ENCODE measurements around the gene MAS1L. TPM values are rescaled to one million over a fixed set of nuclear protein-coding genes. Genes with fewer than 3 reads are reported as not detected.

MAS1L gene
- not detected in 2 replicates for polyA plus RNA-seq (2013)

- no peak within 1 kb of the TSS for H4K91ac ChIP-seq (ENCODE audit: low read depth, low read length)
- no peaks in the 10 kb centered on the region for H3K4me1 ChIP-seq (ENCODE audit: control insufficient read depth in 1 of 2, insufficient read depth in 2 of 2, low read length in 2 of 2)
- no peak for DNase-seq
- H3K27ac ChIP-seq (ENCODE audit: low read depth, low read length) = no peak within 1 kb of the TSS
- no peak within 1 kb of the TSS for H2AFZ ChIP-seq (ENCODE audit: insufficient read depth, low read length, poor library complexity)
- no peak within 1 kb of the TSS for H3K4me3 ChIP-seq (ENCODE audit: low read depth, low read length)
- H3K36me3 ChIP-seq (ENCODE audit: control insufficient read depth in 1 of 2, insufficient read depth in 2 of 2, low read length in 2 of 2) = no peaks in the 10 kb centered on the region
- H4K8ac ChIP-seq (ENCODE audit: low read depth, low read length) = no peak within 1 kb of the TSS
- H2BK120ac ChIP-seq (ENCODE audit: insufficient read depth, low read length, poor library complexity) = no peak within 1 kb of the TSS
- WGBS (ENCODE audit: extremely low coverage, insufficient coverage, insufficient read length) = no CpG with 5 or more reads among the region's 2 CpGs
- H2AK5ac ChIP-seq (ENCODE audit: low read length) = no peak within 1 kb of the TSS
- peaks cover 2% of the 10 kb centered on the region for H3K9me3 ChIP-seq (ENCODE audit: insufficient read depth, low read depth, low read length)
- peak within 1 kb of the TSS; percentile 1 for H3K23ac ChIP-seq (ENCODE audit: low read length)
- no peak within 1 kb of the TSS for H2BK5ac ChIP-seq (ENCODE audit: low read depth, low read length, poor library complexity)
- H3K4me2 ChIP-seq (ENCODE audit: low read length) = no peak within 1 kb of the TSS
- H3K14ac ChIP-seq (ENCODE audit: low read length) = no peak within 1 kb of the TSS
- no peak within 1 kb of the TSS for H2BK12ac ChIP-seq (ENCODE audit: low read length)
- H3K79me1 ChIP-seq (ENCODE audit: low read length) = no peaks in the 10 kb centered on the region
- no peak within 1 kb of the TSS for H3K18ac ChIP-seq (ENCODE audit: low read length)
- no peak within 1 kb of the TSS for H3K4ac ChIP-seq (ENCODE audit: low read depth, low read length)
- H4K12ac ChIP-seq (ENCODE audit: low read depth, low read length) = no peak within 1 kb of the TSS
- no peaks in the 10 kb centered on the region for H3K27me3 ChIP-seq (ENCODE audit: insufficient read depth, low read length)
- H3K9ac ChIP-seq (ENCODE audit: low read length) = no peak within 1 kb of the TSS
- H3K79me2 ChIP-seq (ENCODE audit: control insufficient read depth, insufficient read depth, low read length, poor library complexity) = no peaks in the 10 kb centered on the region
Observed at GRCh38 chr6:29487660-29488059, at the start of gene MAS1L. MAS1L (minus strand) TSS chr6:29487956; CDS start chr6:29487902, 54 bp downstream.

DNA sequence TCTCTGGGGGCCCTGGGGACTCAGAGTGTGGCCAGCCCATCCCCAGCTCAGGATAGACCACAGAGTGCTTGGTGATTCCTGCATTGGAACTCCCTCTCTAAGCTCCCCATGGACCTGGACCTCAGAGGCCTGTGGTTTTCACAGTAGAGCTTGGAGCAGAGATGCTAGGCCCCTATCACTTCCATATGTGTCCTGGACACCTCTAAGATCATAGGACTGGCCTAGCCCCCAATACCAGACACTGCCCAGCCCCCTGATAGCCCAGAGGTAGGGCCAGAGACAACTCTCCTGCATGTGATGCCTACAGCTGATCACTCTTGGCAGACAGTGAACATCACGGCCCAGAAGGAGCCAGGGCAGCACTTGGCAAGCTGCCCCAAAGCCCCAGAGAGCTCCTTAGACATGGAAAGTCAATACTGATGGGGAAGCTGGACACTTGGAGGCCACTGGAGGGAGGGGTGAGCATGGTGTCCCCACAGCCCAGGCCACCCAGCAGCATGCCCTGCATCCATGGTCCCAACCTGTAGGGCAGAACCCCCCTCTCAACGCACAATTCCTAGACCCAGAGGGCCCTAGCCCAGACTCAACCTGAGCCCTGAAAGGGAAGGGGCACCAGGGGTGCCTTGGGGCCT lies 44.7 kb upstream of the MAS1L start:
- no peak overlapping the region for H3K4me3 ChIP-seq (ENCODE audit: low read depth, low read length)
- no peak overlapping the region for H3K14ac ChIP-seq (ENCODE audit: low read length)
- no peak overlapping the region for H2BK12ac ChIP-seq (ENCODE audit: low read length)
- H3K4ac ChIP-seq (ENCODE audit: low read depth, low read length) = no peak overlapping the region
- H3K23ac ChIP-seq (ENCODE audit: low read length) = no peak overlapping the region
- no peak overlapping the region for H4K91ac ChIP-seq (ENCODE audit: low read depth, low read length)
- no peaks in the 10 kb centered on the region for H3K4me1 ChIP-seq (ENCODE audit: control insufficient read depth in 1 of 2, insufficient read depth in 2 of 2, low read length in 2 of 2)
- H3K27me3 ChIP-seq (ENCODE audit: insufficient read depth, low read length) = no peaks in the 10 kb centered on the region
- no peak overlapping the region for H4K12ac ChIP-seq (ENCODE audit: low read depth, low read length)
- no peaks in the 10 kb centered on the region for H3K79me1 ChIP-seq (ENCODE audit: low read length)
- no peak for DNase-seq
- H3K79me2 ChIP-seq (ENCODE audit: control insufficient read depth, insufficient read depth, low read length, poor library complexity) = no peaks in the 10 kb centered on the region
- H2BK5ac ChIP-seq (ENCODE audit: low read depth, low read length, poor library complexity) = no peak overlapping the region
- whole genome bisulfite sequencing (ENCODE audit: extremely low coverage, insufficient coverage, insufficient read length) = no CpG with 5 or more reads among the region's 2 CpGs
- H2AK5ac ChIP-seq (ENCODE audit: low read length) = no peak overlapping the region
- no peak overlapping the region for H2AFZ ChIP-seq (ENCODE audit: insufficient read depth, low read length, poor library complexity)
- H3K4me2 ChIP-seq (ENCODE audit: low read length) = no peak overlapping the region
- H2BK120ac ChIP-seq (ENCODE audit: insufficient read depth, low read length, poor library complexity) = no peak overlapping the region
- no peak overlapping the region for H3K27ac ChIP-seq (ENCODE audit: low read depth, low read length)
- H3K9me3 ChIP-seq (ENCODE audit: insufficient read depth, low read depth, low read length) = peaks cover 4% of the 10 kb centered on the region
- no peaks in the 10 kb centered on the region for H3K36me3 ChIP-seq (ENCODE audit: control insufficient read depth in 1 of 2, insufficient read depth in 2 of 2, low read length in 2 of 2)
- no peak overlapping the region for H4K8ac ChIP-seq (ENCODE audit: low read depth, low read length)
- H3K9ac ChIP-seq (ENCODE audit: low read length) = no peak overlapping the region
- no peak overlapping the region for H3K18ac ChIP-seq (ENCODE audit: low read length)

DNA sequence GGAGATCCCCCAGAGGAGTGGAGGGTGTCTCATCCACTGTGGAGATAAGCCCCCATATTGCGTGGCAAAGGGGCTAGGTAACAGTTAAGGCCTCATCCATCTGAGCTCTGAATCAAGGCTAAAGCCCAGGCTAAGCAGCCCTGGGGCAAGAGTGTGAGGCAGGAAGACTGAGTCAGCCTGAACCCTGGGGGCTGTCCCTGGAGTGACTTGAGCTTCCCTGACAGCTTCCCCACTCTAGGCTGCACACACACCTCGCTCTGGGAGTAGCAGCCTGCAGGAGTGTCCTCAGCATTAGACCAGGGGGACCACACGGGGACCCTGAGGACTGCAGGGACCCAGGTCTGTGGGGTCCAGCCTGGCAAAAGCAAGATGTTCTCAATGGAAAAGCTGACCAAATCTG lies 43.9 kb upstream of the MAS1L start:
- Histone ChIP-seq H3K79me1 (ENCODE audit: low read length) (no peaks in the 10 kb centered on the region), H2AK5ac (ENCODE audit: low read length) (no peak overlapping the region), H3K4ac (ENCODE audit: low read depth, low read length) (no peak overlapping the region), H3K27me3 (ENCODE audit: insufficient read depth, low read length) (no peaks in the 10 kb centered on the region), H3K9ac (ENCODE audit: low read length) (no peak overlapping the region), H3K4me2 (ENCODE audit: low read length) (no peak overlapping the region), H3K14ac (ENCODE audit: low read length) (no peak overlapping the region), H4K8ac (ENCODE audit: low read depth, low read length) (no peak overlapping the region), H3K4me3 (ENCODE audit: low read depth, low read length) (no peak overlapping the region), H4K91ac (ENCODE audit: low read depth, low read length) (no peak overlapping the region), H2BK12ac (ENCODE audit: low read length) (no peak overlapping the region), H3K23ac (ENCODE audit: low read length) (no peak overlapping the region), H3K36me3 (ENCODE audit: control insufficient read depth in 1 of 2, insufficient read depth in 2 of 2, low read length in 2 of 2) (no peaks in the 10 kb centered on the region), H3K18ac (ENCODE audit: low read length) (no peak overlapping the region), H2BK5ac (ENCODE audit: low read depth, low read length, poor library complexity) (no peak overlapping the region), H3K9me3 (ENCODE audit: insufficient read depth, low read depth, low read length) (peaks cover 4% of the 10 kb centered on the region), H3K79me2 (ENCODE audit: control insufficient read depth, insufficient read depth, low read length, poor library complexity) (no peaks in the 10 kb centered on the region), H2BK120ac (ENCODE audit: insufficient read depth, low read length, poor library complexity) (no peak overlapping the region), H3K27ac (ENCODE audit: low read depth, low read length) (no peak overlapping the region), H2AFZ (ENCODE audit: insufficient read depth, low read length, poor library complexity) (no peak overlapping the region), H3K4me1 (ENCODE audit: control insufficient read depth in 1 of 2, insufficient read depth in 2 of 2, low read length in 2 of 2) (no peaks in the 10 kb centered on the region), H4K12ac (ENCODE audit: low read depth, low read length) (no peak overlapping the region)
- WGBS (ENCODE audit: extremely low coverage, insufficient coverage, insufficient read length) = no CpG with 5 or more reads among the region's 3 CpGs
- peak; percentile 7 to 9 for DNase-seq

DNA sequence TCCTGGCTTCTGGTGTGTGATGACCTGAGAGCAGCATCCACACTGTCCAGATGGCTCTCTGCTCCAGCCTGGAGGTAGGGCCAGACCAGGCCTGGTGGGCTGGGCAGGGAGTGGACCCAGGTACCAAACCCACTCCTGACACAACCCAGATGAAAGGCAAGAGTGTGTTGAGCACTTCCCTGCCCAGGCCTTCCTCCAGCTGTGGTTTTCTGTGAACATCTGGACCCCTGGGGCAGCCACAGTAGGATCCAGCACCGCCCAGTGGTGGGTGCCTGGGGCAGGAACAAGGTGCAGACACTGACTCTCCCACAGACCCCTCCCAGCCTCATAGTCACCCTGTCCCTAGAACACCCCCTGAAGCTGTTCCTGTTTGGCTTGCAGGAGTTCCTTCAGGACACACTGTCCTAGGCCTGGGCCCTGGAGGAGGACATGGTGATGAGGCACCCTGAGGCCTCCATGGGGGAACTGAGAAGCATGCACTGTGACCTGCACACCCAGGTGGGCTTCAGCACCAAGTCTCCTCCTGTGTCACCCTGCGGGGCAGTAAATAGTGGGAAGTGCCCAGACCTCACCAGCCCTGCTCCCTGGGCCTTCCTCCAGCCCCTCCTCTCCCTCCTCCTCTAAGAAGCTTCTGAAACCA lies 43.0 kb upstream of the MAS1L start:
- Histone ChIP-seq H4K8ac (ENCODE audit: low read depth, low read length) (no peak overlapping the region), H3K14ac (ENCODE audit: low read length) (no peak overlapping the region), H3K79me1 (ENCODE audit: low read length) (no peaks in the 10 kb centered on the region), H2BK120ac (ENCODE audit: insufficient read depth, low read length, poor library complexity) (no peak overlapping the region), H3K4me3 (ENCODE audit: low read depth, low read length) (no peak overlapping the region), H3K9me3 (ENCODE audit: insufficient read depth, low read depth, low read length) (peaks cover 4% of the 10 kb centered on the region), H3K79me2 (ENCODE audit: control insufficient read depth, insufficient read depth, low read length, poor library complexity) (no peaks in the 10 kb centered on the region), H3K4me2 (ENCODE audit: low read length) (no peak overlapping the region), H3K27me3 (ENCODE audit: insufficient read depth, low read length) (no peaks in the 10 kb centered on the region), H3K27ac (ENCODE audit: low read depth, low read length) (no peak overlapping the region), H3K9ac (ENCODE audit: low read length) (no peak overlapping the region), H3K4ac (ENCODE audit: low read depth, low read length) (no peak overlapping the region), H3K18ac (ENCODE audit: low read length) (no peak overlapping the region), H2AK5ac (ENCODE audit: low read length) (no peak overlapping the region), H3K36me3 (ENCODE audit: control insufficient read depth in 1 of 2, insufficient read depth in 2 of 2, low read length in 2 of 2) (no peaks in the 10 kb centered on the region), H3K4me1 (ENCODE audit: control insufficient read depth in 1 of 2, insufficient read depth in 2 of 2, low read length in 2 of 2) (no peaks in the 10 kb centered on the region), H4K12ac (ENCODE audit: low read depth, low read length) (no peak overlapping the region), H2BK12ac (ENCODE audit: low read length) (no peak overlapping the region), H2BK5ac (ENCODE audit: low read depth, low read length, poor library complexity) (no peak overlapping the region), H3K23ac (ENCODE audit: low read length) (no peak overlapping the region), H4K91ac (ENCODE audit: low read depth, low read length) (no peak overlapping the region), H2AFZ (ENCODE audit: insufficient read depth, low read length, poor library complexity) (no peak overlapping the region)
- no CpG with 5 or more reads among the region's 2 CpGs for WGBS (ENCODE audit: extremely low coverage, insufficient coverage, insufficient read length)
- no peak for DNase-seq

Measured in trophoblast cell (in vitro differentiated cells and primary cell).